Activated CD4-positive, alpha-beta memory T cell treated with anti-CD3 and anti-CD28 coated beads for 36 hours (primary cell): ENCODE results near the gene TRAPPC3L. TPM values are rescaled to one million over a fixed set of nuclear protein-coding genes. Genes with fewer than 3 reads are reported as not detected.

Experiments used
- CTCF ChIA-PET: fragments of 350-600 bp; sonication (Branson Sonifier 250); formaldehyde crosslinking; loops from one replicate; lab custom pipeline; 2021; ENCODE audit warnings: antibody characterized with exemption, inconsistent platforms; lab: Charles Lee
- POLR2A ChIA-PET: fragments of 350-600 bp; sonication (Branson Sonifier 250); formaldehyde crosslinking; loops from one replicate; lab custom pipeline; 2021; ENCODE audit warnings: antibody characterized with exemption; lab: Charles Lee
- DNase-seq: peaks from one replicate; pipeline ENCODE4 v3.0.0-alpha.2; 2020
- H3K27ac Mint-ChIP-seq: one replicate; pipeline ENCODE4 v1.8.0; 2021; ENCODE audit warnings: mixed read lengths
- H3K27me3 Mint-ChIP-seq: one replicate; pipeline ENCODE4 v1.8.0; 2021; ENCODE audit warnings: mixed read lengths
- H3K36me3 Mint-ChIP-seq: one replicate; pipeline ENCODE4 v1.8.0; 2021; ENCODE audit warnings: mixed read lengths
- H3K4me1 Mint-ChIP-seq: one replicate; pipeline ENCODE4 v1.8.0; 2021; ENCODE audit warnings: low read depth, mixed read lengths
- H3K4me3 Mint-ChIP-seq: one replicate; pipeline ENCODE4 v1.8.0; 2021; ENCODE audit warnings: mild to moderate bottlenecking, mixed read lengths
- H3K9me3 Mint-ChIP-seq: one replicate; pipeline ENCODE4 v1.8.0; 2021; ENCODE audit warnings: mixed read lengths
- intact Hi-C: fragments of 100-400 bp; cut with micrococcal nuclease; formaldehyde crosslinking; loops from one replicate; pipeline ENCODE4 v1.15.1; 2023
- total RNA-seq, 2 experiments: library from RNA; stranded (reverse); gene quantifications; one replicate each; pipeline ENCODE4 v1.2.3, GENCODE V29; 2021

TRAPPC3L gene
- total RNA-seq, 2 experiments from 2014 or later = not detected

- ChIA-PET CTCF (interaction anchor here (0.6 to 4.5 kb wide), 10 partner anchors 9 to 313 kb away, joined by 3 to 82 read pairs (median 4); partner anchors contain the start of genes TRAPPC3L and TSPYL1), POLR2A (no interaction called here)
- peak; percentile 64 for DNase-seq
- Mint-ChIP-seq H3K9me3 (no peaks in the 10 kb centered on the region), H3K4me3 (no peak overlapping the region), H3K27ac (no peak overlapping the region), H3K36me3 (no peaks in the 10 kb centered on the region), H3K4me1 (no peaks in the 10 kb centered on the region), H3K27me3 (peaks cover 12% of the 10 kb centered on the region)
- intact Hi-C loops = loop anchor here (1.0 to 2.0 kb wide), 4 partner anchors 88 to 315 kb away; no protein-coding TSS in a partner anchor
Measured at GRCh38 chr6:116531675-116532570, 13.6 kb downstream of the TRAPPC3L start.

- H3K4me1 Mint-ChIP-seq = no peaks in the 10 kb centered on the region
- ChIA-PET POLR2A (no interaction called here), CTCF (interaction anchor here (1.2 kb wide), 1 partner anchor 243 kb away, joined by 4 read pairs; no protein-coding TSS in a partner anchor)
- H3K9me3 Mint-ChIP-seq = no peaks in the 10 kb centered on the region
- peaks cover 12% of the 10 kb centered on the region for H3K27me3 Mint-ChIP-seq
- DNase-seq = no peak
- no peak overlapping the region for H3K27ac Mint-ChIP-seq
- H3K4me3 Mint-ChIP-seq = no peak overlapping the region
- H3K36me3 Mint-ChIP-seq = no peaks in the 10 kb centered on the region
- intact Hi-C loops = no loop called here
Measured at GRCh38 chr6:116530436-116530835, 15.0 kb downstream of the TRAPPC3L start.

GRCh38 chr6:116529466-116530290 lies 15.8 kb downstream of the TRAPPC3L start:
- H3K9me3 Mint-ChIP-seq = no peaks in the 10 kb centered on the region
- POLR2A ChIA-PET = no interaction called here
- peaks cover 12% of the 10 kb centered on the region for H3K27me3 Mint-ChIP-seq
- intact Hi-C loops = no loop called here
- H3K4me3 Mint-ChIP-seq = no peak overlapping the region
- no peaks in the 10 kb centered on the region for H3K4me1 Mint-ChIP-seq
- no peaks in the 10 kb centered on the region for H3K36me3 Mint-ChIP-seq
- H3K27ac Mint-ChIP-seq = no peak overlapping the region
- no peak for DNase-seq
- CTCF ChIA-PET = interaction anchor here (1.2 to 1.4 kb wide), 2 partner anchors 242 kb away, joined by 4 to 14 read pairs; no protein-coding TSS in a partner anchor

- Mint-ChIP-seq H3K27me3 (peaks cover 11% of the 10 kb centered on the region), H3K4me1 (no peaks in the 10 kb centered on the region), H3K4me3 (no peak overlapping the region), H3K27ac (no peak overlapping the region), H3K36me3 (no peaks in the 10 kb centered on the region), H3K9me3 (no peaks in the 10 kb centered on the region)
- DNase-seq = no peak
- intact Hi-C loops = no loop called here
- POLR2A ChIA-PET = no interaction called here
- CTCF ChIA-PET = interaction anchor here (1.4 kb wide), 1 partner anchor 241 kb away, joined by 14 read pairs; no protein-coding TSS in a partner anchor
Measured at GRCh38 chr6:116528780-116529179, 16.7 kb downstream of the TRAPPC3L start.

GRCh38 chr6:116528133-116528532 lies 17.4 kb downstream of the TRAPPC3L start:
- DNase-seq = no peak
- Mint-ChIP-seq H3K27ac (no peak overlapping the region), H3K9me3 (no peaks in the 10 kb centered on the region), H3K4me3 (no peak overlapping the region), H3K36me3 (no peaks in the 10 kb centered on the region), H3K4me1 (no peaks in the 10 kb centered on the region), H3K27me3 (peaks cover 10% of the 10 kb centered on the region)
- ChIA-PET POLR2A (no interaction called here), CTCF (no interaction called here)
- intact Hi-C loops = no loop called here

GRCh38 chr6:116524236-116524635 lies 21.2 kb downstream of the TRAPPC3L start:
- Mint-ChIP-seq H3K4me3 (no peak overlapping the region), H3K4me1 (no peaks in the 10 kb centered on the region), H3K9me3 (no peaks in the 10 kb centered on the region), H3K27me3 (peaks cover 1% of the 10 kb centered on the region), H3K27ac (no peak overlapping the region), H3K36me3 (no peaks in the 10 kb centered on the region)
- CTCF ChIA-PET = no interaction called here
- no peak for DNase-seq
- intact Hi-C loops = no loop called here
- POLR2A ChIA-PET = no interaction called here

GRCh38 chr6:116522896-116523295 lies 22.6 kb downstream of the TRAPPC3L start:
- H3K4me3 Mint-ChIP-seq = no peak overlapping the region
- peaks cover 7% of the 10 kb centered on the region for H3K27me3 Mint-ChIP-seq
- DNase-seq = no peak
- no peaks in the 10 kb centered on the region for H3K4me1 Mint-ChIP-seq
- no peaks in the 10 kb centered on the region for H3K9me3 Mint-ChIP-seq
- H3K36me3 Mint-ChIP-seq = no peaks in the 10 kb centered on the region
- intact Hi-C loops = no loop called here
- ChIA-PET CTCF (interaction anchor here (0.7 to 1.3 kb wide), 3 partner anchors 9 to 235 kb away, joined by 3 to 4 read pairs (median 4); no protein-coding TSS in a partner anchor), POLR2A (no interaction called here)
- no peak overlapping the region for H3K27ac Mint-ChIP-seq

GRCh38 chr6:116518621-116519368 lies 26.7 kb downstream of the TRAPPC3L start:
- CTCF ChIA-PET = no interaction called here
- H3K4me1 Mint-ChIP-seq = no peaks in the 10 kb centered on the region
- intact Hi-C loops = no loop called here
- no peak overlapping the region for H3K27ac Mint-ChIP-seq
- peaks cover 9% of the 10 kb centered on the region for H3K27me3 Mint-ChIP-seq
- no peaks in the 10 kb centered on the region for H3K36me3 Mint-ChIP-seq
- H3K4me3 Mint-ChIP-seq = no peak overlapping the region
- no peak for DNase-seq
- no peaks in the 10 kb centered on the region for H3K9me3 Mint-ChIP-seq
- POLR2A ChIA-PET = no interaction called here

- H3K27ac Mint-ChIP-seq = no peak overlapping the region
- no peak for DNase-seq
- ChIA-PET CTCF (interaction anchor here (0.8 to 1.5 kb wide), 5 partner anchors 14 to 246 kb away, joined by 3 to 8 read pairs (median 3); no protein-coding TSS in a partner anchor), POLR2A (no interaction called here)
- peaks cover 9% of the 10 kb centered on the region for H3K27me3 Mint-ChIP-seq
- H3K4me1 Mint-ChIP-seq = no peaks in the 10 kb centered on the region
- H3K9me3 Mint-ChIP-seq = no peaks in the 10 kb centered on the region
- intact Hi-C loops = no loop called here
- H3K36me3 Mint-ChIP-seq = no peaks in the 10 kb centered on the region
- no peak overlapping the region for H3K4me3 Mint-ChIP-seq
Measured at GRCh38 chr6:116515141-116515540, 30.3 kb downstream of the TRAPPC3L start.

- no peak overlapping the region for H3K27ac Mint-ChIP-seq
- no peak for DNase-seq
- ChIA-PET CTCF (interaction anchor here (1.3 kb wide), 1 partner anchor 8 kb away, joined by 4 read pairs; no protein-coding TSS in a partner anchor), POLR2A (no interaction called here)
- peaks cover 8% of the 10 kb centered on the region for H3K27me3 Mint-ChIP-seq
- no peak overlapping the region for H3K4me3 Mint-ChIP-seq
- peaks cover 4% of the 10 kb centered on the region for H3K9me3 Mint-ChIP-seq
- no peaks in the 10 kb centered on the region for H3K4me1 Mint-ChIP-seq
- intact Hi-C loops = no loop called here
- H3K36me3 Mint-ChIP-seq = no peaks in the 10 kb centered on the region
Measured at GRCh38 chr6:116514111-116514510, 31.4 kb downstream of the TRAPPC3L start.

- H3K27me3 Mint-ChIP-seq = peaks cover 6% of the 10 kb centered on the region
- POLR2A ChIA-PET = no interaction called here
- no peaks in the 10 kb centered on the region for H3K4me1 Mint-ChIP-seq
- H3K27ac Mint-ChIP-seq = no peak overlapping the region
- H3K36me3 Mint-ChIP-seq = no peaks in the 10 kb centered on the region
- H3K4me3 Mint-ChIP-seq = no peak overlapping the region
- CTCF ChIA-PET = interaction anchor here (1.3 kb wide), 1 partner anchor 9 kb away, joined by 4 read pairs; no protein-coding TSS in a partner anchor
- no peak for DNase-seq
- intact Hi-C loops = no loop called here
- peaks cover 11% of the 10 kb centered on the region for H3K9me3 Mint-ChIP-seq
Measured at GRCh38 chr6:116513224-116513875, 32.1 kb downstream of the TRAPPC3L start.
